Measurements from ENCODE around the gene INPP5A.
"Not testable (repeated sequence)": the region's sequence is repeated elsewhere in the genome, so short reads cannot be mapped to it uniquely, and the experiment has no call there.

Gene INPP5A

GRCh38 chr10:132593900-132594876 is 56.6 kb downstream of the INPP5A start:
- H3K9me3 Mint-ChIP-seq, result peaks cover 6% of the 10 kb centered on the region
- peaks cover 8% of the 10 kb centered on the region for H3K36me3 Mint-ChIP-seq (ENCODE audit: low read depth)
- H3K27me3 Mint-ChIP-seq, result peaks cover 9% of the 10 kb centered on the region
- intact Hi-C loops (cut with micrococcal nuclease), result no loop called here
- peaks cover 76% of the 10 kb centered on the region for H3K4me1 Mint-ChIP-seq (ENCODE audit: low read depth)
- peak overlapping the region; percentile 14 for H3K4me3 Mint-ChIP-seq
- H3K27ac Mint-ChIP-seq, result peak overlapping the region; percentile 31

GRCh38 chr10:132595021-132595420 is 57.4 kb downstream of the INPP5A start:
- Mint-ChIP-seq H3K36me3 (ENCODE audit: low read depth) (peaks cover 17% of the 10 kb centered on the region), H3K9me3 (peaks cover 14% of the 10 kb centered on the region), H3K4me1 (ENCODE audit: low read depth) (peaks cover 68% of the 10 kb centered on the region), H3K4me3 (no peak overlapping the region), H3K27me3 (peaks cover 6% of the 10 kb centered on the region), H3K27ac (no peak overlapping the region)
- intact Hi-C loops (cut with micrococcal nuclease), result no loop called here

DNA sequence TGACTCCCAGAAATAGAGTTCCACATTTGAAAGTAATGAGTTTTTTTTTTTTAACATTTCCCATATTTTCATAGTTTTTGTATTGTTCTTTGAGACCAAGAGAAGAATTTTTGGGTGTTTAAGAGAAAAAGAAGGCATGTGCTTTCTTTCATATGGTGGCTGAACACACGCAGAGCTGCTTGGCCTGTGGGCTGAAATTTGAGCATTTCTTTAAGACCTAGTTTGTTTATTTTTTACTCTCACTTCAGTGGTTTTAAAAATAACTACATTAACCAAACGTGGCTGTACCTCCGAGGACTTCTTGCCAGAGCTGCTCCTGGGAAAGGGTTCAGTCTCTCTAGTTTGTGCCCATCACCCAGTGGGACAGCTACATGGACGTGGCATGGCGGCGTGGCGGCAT is 58.3 kb downstream of the INPP5A start:
- H3K27ac Mint-ChIP-seq, result no peak overlapping the region
- intact Hi-C loops (cut with micrococcal nuclease), result no loop called here
- H3K36me3 Mint-ChIP-seq (ENCODE audit: low read depth), result peaks cover 19% of the 10 kb centered on the region
- peaks cover 2% of the 10 kb centered on the region for H3K27me3 Mint-ChIP-seq
- peaks cover 59% of the 10 kb centered on the region for H3K4me1 Mint-ChIP-seq (ENCODE audit: low read depth)
- H3K9me3 Mint-ChIP-seq, result peaks cover 22% of the 10 kb centered on the region
- H3K4me3 Mint-ChIP-seq, result no peak overlapping the region

GRCh38 chr10:132596742-132597279 is 59.2 kb downstream of the INPP5A start:
- Mint-ChIP-seq H3K4me3 (no peak overlapping the region), H3K27ac (no peak overlapping the region), H3K4me1 (ENCODE audit: low read depth) (peaks cover 51% of the 10 kb centered on the region), H3K27me3 (peaks cover 2% of the 10 kb centered on the region), H3K9me3 (peaks cover 30% of the 10 kb centered on the region), H3K36me3 (ENCODE audit: low read depth) (peaks cover 23% of the 10 kb centered on the region)
- intact Hi-C loops (cut with micrococcal nuclease), result no loop called here

DNA sequence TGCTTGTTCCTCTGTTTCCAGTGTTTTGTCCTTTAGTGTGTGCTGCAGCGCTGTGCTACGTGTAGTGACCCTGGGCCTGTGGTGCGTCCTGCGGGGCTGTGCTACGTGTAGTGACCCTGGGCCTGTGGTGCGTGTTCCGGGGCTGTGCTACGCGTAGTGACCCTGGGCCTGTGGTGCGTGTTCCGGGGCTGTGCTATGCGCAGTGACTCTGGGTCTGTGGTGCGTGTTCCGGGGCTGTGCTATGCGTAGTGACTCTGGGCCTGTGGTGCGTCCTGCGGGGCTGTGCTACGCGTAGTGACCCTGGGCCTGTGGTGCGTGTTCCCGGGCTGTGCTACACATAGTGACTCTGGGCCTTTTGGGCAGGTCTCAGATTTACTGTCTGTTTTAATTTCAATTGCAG is 60.1 kb downstream of the INPP5A start:
- H3K4me3 Mint-ChIP-seq, result no peak overlapping the region
- intact Hi-C loops (cut with micrococcal nuclease), result no loop called here
- no peak overlapping the region for H3K27ac Mint-ChIP-seq
- H3K27me3 Mint-ChIP-seq, result peaks cover 3% of the 10 kb centered on the region
- H3K36me3 Mint-ChIP-seq (ENCODE audit: low read depth), result peaks cover 23% of the 10 kb centered on the region
- peaks cover 30% of the 10 kb centered on the region for H3K9me3 Mint-ChIP-seq
- H3K4me1 Mint-ChIP-seq (ENCODE audit: low read depth), result peaks cover 49% of the 10 kb centered on the region

GRCh38 chr10:132599023-132599618 is 61.5 kb downstream of the INPP5A start:
- H3K27ac Mint-ChIP-seq; intact Hi-C loops (cut with micrococcal nuclease); H3K27me3 Mint-ChIP-seq; H3K4me3 Mint-ChIP-seq: not testable (repeated sequence)
- H3K4me1 Mint-ChIP-seq (ENCODE audit: low read depth), result peaks cover 37% of the 10 kb centered on the region
- H3K36me3 Mint-ChIP-seq (ENCODE audit: low read depth), result peaks cover 28% of the 10 kb centered on the region
- H3K9me3 Mint-ChIP-seq, result peaks cover 34% of the 10 kb centered on the region

GRCh38 chr10:132599732-132600131 is 62.1 kb downstream of the INPP5A start:
- Mint-ChIP-seq H3K9me3 (peaks cover 39% of the 10 kb centered on the region), H3K4me1 (ENCODE audit: low read depth) (peaks cover 34% of the 10 kb centered on the region), H3K27ac (no peak overlapping the region), H3K4me3 (no peak overlapping the region), H3K36me3 (ENCODE audit: low read depth) (peaks cover 32% of the 10 kb centered on the region), H3K27me3 (peaks cover 4% of the 10 kb centered on the region)
- intact Hi-C loops (cut with micrococcal nuclease), result no loop called here

DNA sequence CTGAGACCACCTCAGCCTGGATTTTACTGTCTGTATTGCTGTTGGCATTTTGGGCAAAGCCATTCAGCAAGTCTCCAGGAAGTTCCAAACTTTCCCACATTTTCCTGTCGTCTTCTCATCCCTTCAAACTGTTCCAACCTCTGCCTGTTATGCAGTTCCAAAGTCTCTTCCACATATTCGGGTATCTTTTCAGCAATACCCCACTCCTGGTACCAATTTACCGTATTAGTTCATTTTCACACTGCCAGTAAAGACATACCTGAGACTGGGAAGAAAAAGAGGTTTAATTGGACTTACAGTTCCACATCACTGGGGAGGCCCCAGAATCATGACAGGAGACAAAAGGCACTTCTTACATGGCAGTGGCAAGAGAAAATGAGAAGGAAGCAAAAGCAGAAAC is 62.8 kb downstream of the INPP5A start:
- peaks cover 29% of the 10 kb centered on the region for H3K4me1 Mint-ChIP-seq (ENCODE audit: low read depth)
- no peak overlapping the region for H3K4me3 Mint-ChIP-seq
- peaks cover 32% of the 10 kb centered on the region for H3K36me3 Mint-ChIP-seq (ENCODE audit: low read depth)
- H3K27ac Mint-ChIP-seq, result no peak overlapping the region
- intact Hi-C loops (cut with micrococcal nuclease), result no loop called here
- H3K9me3 Mint-ChIP-seq, result peaks cover 39% of the 10 kb centered on the region
- peaks cover 4% of the 10 kb centered on the region for H3K27me3 Mint-ChIP-seq

DNA sequence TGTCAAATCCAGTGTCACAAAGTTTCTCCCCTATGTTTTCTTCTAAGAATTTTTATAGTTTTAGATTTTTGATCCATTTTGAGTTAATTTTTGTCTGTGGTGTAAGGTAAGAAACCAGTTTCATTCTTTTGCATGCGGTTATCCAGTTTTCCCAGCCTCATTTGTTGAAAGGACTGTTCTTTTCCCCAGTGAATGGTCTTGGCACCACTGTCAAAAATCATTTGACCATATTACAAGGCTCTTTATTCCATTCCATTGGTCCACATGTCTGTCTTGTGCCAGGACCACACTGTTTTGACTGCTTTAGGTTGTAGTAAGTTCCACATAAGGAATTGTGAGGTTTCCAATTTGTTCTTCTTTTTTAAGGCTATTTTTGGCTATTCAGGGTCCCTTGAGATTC is 64.0 kb downstream of the INPP5A start:
- Mint-ChIP-seq H3K4me1 (ENCODE audit: low read depth) (peaks cover 34% of the 10 kb centered on the region), H3K27ac (no peak overlapping the region), H3K9me3 (peaks cover 39% of the 10 kb centered on the region), H3K36me3 (ENCODE audit: low read depth) (peaks cover 32% of the 10 kb centered on the region), H3K4me3 (no peak overlapping the region), H3K27me3 (peaks cover 4% of the 10 kb centered on the region)
- intact Hi-C loops (cut with micrococcal nuclease), result no loop called here

GRCh38 chr10:132602614-132603013 is 65.0 kb downstream of the INPP5A start:
- peaks cover 29% of the 10 kb centered on the region for H3K4me1 Mint-ChIP-seq (ENCODE audit: low read depth)

DNA sequence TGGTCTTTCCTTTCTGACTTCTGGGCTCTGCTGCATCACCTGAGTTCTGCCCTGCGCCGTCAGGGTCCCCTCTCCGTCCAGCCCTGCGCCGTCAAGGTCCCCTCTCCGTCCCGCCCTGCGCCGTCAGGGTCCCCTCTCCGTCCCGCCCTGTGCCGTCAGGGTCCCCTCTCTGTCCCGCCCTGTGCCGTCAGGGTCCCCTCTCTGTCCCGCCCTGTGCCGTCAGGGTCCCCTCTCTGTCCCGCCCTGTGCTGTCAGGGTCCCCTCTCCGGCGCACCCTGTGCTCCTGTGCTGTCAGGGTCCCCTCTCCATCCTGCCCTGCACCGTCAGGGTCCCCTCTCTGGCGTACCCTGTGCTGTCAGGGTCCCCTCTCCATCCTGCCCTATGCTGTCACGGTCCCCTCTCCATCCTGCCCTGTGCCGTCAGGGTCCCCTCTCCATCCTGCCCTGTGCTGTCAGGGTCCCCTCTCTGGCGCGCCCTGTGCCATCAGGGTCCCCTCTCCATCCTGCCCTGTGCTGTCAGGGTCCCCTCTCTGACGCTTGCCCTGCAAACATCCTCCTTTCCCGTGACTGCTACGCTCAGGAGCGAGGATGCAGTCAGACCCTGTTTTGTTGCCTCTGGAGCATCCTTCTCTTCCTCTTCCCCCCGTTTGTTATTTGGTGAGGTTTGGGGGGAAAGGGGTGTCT is 66.4 kb downstream of the INPP5A start:
- Mint-ChIP-seq H3K27ac (no peak overlapping the region), H3K4me1 (ENCODE audit: low read depth) (peaks cover 17% of the 10 kb centered on the region), H3K36me3 (ENCODE audit: low read depth) (peaks cover 42% of the 10 kb centered on the region), H3K4me3 (no peak overlapping the region), H3K27me3 (peaks cover 2% of the 10 kb centered on the region), H3K9me3 (peaks cover 36% of the 10 kb centered on the region)
- intact Hi-C loops (cut with micrococcal nuclease), result no loop called here

More at GRCh38 chr10:132602614-132603013, 65.0 kb downstream of the INPP5A start:
- Mint-ChIP-seq H3K4me3 (no peak overlapping the region), H3K27ac (no peak overlapping the region), H3K9me3 (peaks cover 39% of the 10 kb centered on the region), H3K36me3 (ENCODE audit: low read depth) (peaks cover 32% of the 10 kb centered on the region), H3K27me3 (peaks cover 2% of the 10 kb centered on the region)
- intact Hi-C loops (cut with micrococcal nuclease), result no loop called here

GRCh38 chr10:132604686-132605085 is 67.1 kb downstream of the INPP5A start:
- H3K27ac Mint-ChIP-seq, result no peak overlapping the region
- H3K36me3 Mint-ChIP-seq (ENCODE audit: low read depth), result peaks cover 41% of the 10 kb centered on the region
- intact Hi-C loops (cut with micrococcal nuclease), result no loop called here
- peaks cover 29% of the 10 kb centered on the region for H3K9me3 Mint-ChIP-seq
- H3K4me3 Mint-ChIP-seq, result no peak overlapping the region
- H3K27me3 Mint-ChIP-seq, result peaks cover 2% of the 10 kb centered on the region
- peaks cover 17% of the 10 kb centered on the region for H3K4me1 Mint-ChIP-seq (ENCODE audit: low read depth)

GRCh38 chr10:132605390-132605789 is 67.8 kb downstream of the INPP5A start:
- intact Hi-C loops (cut with micrococcal nuclease), result no loop called here
- no peak overlapping the region for H3K4me3 Mint-ChIP-seq
- H3K27me3 Mint-ChIP-seq, result peaks cover 2% of the 10 kb centered on the region
- no peak overlapping the region for H3K27ac Mint-ChIP-seq
- H3K4me1 Mint-ChIP-seq (ENCODE audit: low read depth), result peaks cover 17% of the 10 kb centered on the region
- H3K9me3 Mint-ChIP-seq, result peaks cover 22% of the 10 kb centered on the region
- H3K36me3 Mint-ChIP-seq (ENCODE audit: low read depth), result peaks cover 34% of the 10 kb centered on the region
